Stomach (tissue), 9 donors: ENCODE measurements around the gene RPAP3. TPM values are rescaled to one million over a fixed set of nuclear protein-coding genes. Genes with fewer than 3 reads are reported as not detected.

Experiments
- DNase-seq, 2 donors: peaks; one replicate each; pipeline versions ENCODE4 v3.0.0 to v3.0.0-alpha.2; 2013 to 2019
- H3K27ac ChIP-seq, 5 donors: fragments of 200-600 bp in 4 of 5; sonication (generic) in 4 of 5; one replicate each; pipeline ENCODE4 v1.5.1; 2013 to 2019; ENCODE audit warnings: mild to moderate bottlenecking in 1 of 5, moderate library complexity in 1 of 5
- H3K27me3 ChIP-seq, 3 donors: fragments of 200-600 bp; sonication (generic); one replicate each; pipeline ENCODE4 v1.5.1; 2017 to 2019; ENCODE audit warnings: mixed run types in 1 of 3
- H3K36me3 ChIP-seq, 4 donors: fragments of 200-600 bp; sonication (generic); 1 replicate in 3 of 4; 2 replicates in 1 of 4; pipeline ENCODE4 v1.5.1; 2016 to 2019
- H3K4me1 ChIP-seq, 4 donors: fragments of 200-600 bp; sonication (generic); one replicate each; pipeline ENCODE4 v1.5.1; 2016 to 2019
- H3K4me3 ChIP-seq, 4 donors: fragments of 200-600 bp; sonication (generic) in 3 of 4; one replicate each; pipeline ENCODE4 v1.5.1; 2016 to 2019; ENCODE audit warnings: mild to moderate bottlenecking in 1 of 4
- H3K9me3 ChIP-seq, 4 donors: fragments of 200-600 bp; sonication (generic); one replicate each; pipeline ENCODE4 v1.5.1; 2016 to 2019
- EP300 ChIP-seq: sonication (generic); formaldehyde crosslinking; IDR thresholded peaks from one replicate; pipeline ENCODE4 v1.6.1; 2017; ENCODE audit warnings: antibody characterized with exemption
- POLR2A ChIP-seq, 4 donors: fragments of 450-650 bp; IDR thresholded peaks; one replicate each; pipeline ENCODE4 v1.6.1; 2016; ENCODE audit warnings: antibody characterized with exemption in 4 of 4, control low read depth in 2 of 4, mild to moderate bottlenecking in 1 of 4, moderate library complexity in 1 of 4
- POLR2AphosphoS5 ChIP-seq, 3 donors: sonication (generic); formaldehyde crosslinking; IDR thresholded peaks; one replicate each; pipeline ENCODE4 v1.6.1; 2016; ENCODE audit warnings: antibody characterized with exemption in 3 of 3
- WGBS, 5 donors: extraction: QIAGEN DNeasy Blood & Tissue Kit in 3 of 5; methylation state at CpG; one replicate each; pipeline versions ENCODE4 v1.1.5 to v1.1.7; 2013 to 2018; 5-methylcytosine and 5-hydroxymethylcytosine counted together
- intact Hi-C: fragments of 100-400 bp; cut with DNase I; formaldehyde crosslinking; loops from one replicate; pipeline ENCODE4 v1.15.1; 2023; ENCODE audit warnings: low total_unique reads
- polyA plus RNA-seq, 3 donors: library from polyadenylated mRNA; stranded (reverse); fragments of 200-250 nt; gene quantifications; one replicate each; pipeline ENCODE4 v1.2.3, GENCODE V29; 2013
- total RNA-seq, 5 donors: library from RNA; depleted of rRNA; stranded (reverse); fragments of >200 nt; gene quantifications; one replicate each; pipeline versions ENCODE4 v1.1.0 to v1.2.3, GENCODE V29; 2014 to 2016
- TF ChIP-seq, protein P1 (sequence below), 7 experiments: fragments of 450-650 bp in 4 of 7; fragments of 200-600 bp in 3 of 7; sonication (generic) in 3 of 7; IDR thresholded peaks; one replicate each; pipeline ENCODE4 v1.5.1; 2016 to 2019; ENCODE audit warnings: antibody characterized with exemption in 7 of 7, control low read depth in 2 of 7, mild to moderate bottlenecking in 1 of 7
- donor health status: healthy with polysubstance abuse.
- donor health status: Bipolar disorder and iron deficiency.
- donor health status: healthy.

RPAP3 gene
- total and polyA plus RNA-seq, 8 donors, result 3.5 to 47.4 (median 11.5) TPM

DNA sequence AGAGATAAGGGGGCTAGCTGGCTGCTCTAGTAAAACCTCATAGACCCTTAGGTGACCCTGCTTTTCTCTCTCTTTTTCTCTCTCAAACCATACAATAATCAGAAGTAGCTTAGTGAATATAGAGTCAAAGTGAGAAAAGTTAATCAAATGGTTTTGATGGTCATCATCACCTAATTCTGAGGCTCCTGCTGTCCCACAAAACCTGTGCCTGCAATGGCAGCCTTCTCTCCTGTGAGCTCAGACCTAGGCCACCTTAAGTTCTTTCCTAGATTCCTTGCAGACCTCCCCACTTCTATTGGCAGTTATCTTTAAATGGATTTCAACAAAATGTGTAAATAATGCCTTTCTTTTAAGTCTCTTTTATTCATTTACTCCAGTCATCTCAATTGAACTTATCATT lies 1.5 kb upstream of the RPAP3 start:
- no peak overlapping the region for H3K27ac ChIP-seq
- TF ChIP-seq POLR2AphosphoS5 (IDR thresholded peaks at IDR 0.05), result no peak
- no peak for TF ChIP-seq POLR2A (IDR thresholded peaks at IDR 0.05)
- TF ChIP-seq, protein P1, sequence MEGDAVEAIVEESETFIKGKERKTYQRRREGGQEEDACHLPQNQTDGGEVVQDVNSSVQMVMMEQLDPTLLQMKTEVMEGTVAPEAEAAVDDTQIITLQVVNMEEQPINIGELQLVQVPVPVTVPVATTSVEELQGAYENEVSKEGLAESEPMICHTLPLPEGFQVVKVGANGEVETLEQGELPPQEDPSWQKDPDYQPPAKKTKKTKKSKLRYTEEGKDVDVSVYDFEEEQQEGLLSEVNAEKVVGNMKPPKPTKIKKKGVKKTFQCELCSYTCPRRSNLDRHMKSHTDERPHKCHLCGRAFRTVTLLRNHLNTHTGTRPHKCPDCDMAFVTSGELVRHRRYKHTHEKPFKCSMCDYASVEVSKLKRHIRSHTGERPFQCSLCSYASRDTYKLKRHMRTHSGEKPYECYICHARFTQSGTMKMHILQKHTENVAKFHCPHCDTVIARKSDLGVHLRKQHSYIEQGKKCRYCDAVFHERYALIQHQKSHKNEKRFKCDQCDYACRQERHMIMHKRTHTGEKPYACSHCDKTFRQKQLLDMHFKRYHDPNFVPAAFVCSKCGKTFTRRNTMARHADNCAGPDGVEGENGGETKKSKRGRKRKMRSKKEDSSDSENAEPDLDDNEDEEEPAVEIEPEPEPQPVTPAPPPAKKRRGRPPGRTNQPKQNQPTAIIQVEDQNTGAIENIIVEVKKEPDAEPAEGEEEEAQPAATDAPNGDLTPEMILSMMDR (IDR thresholded peaks at IDR 0.05), result no peak
- TF ChIP-seq EP300, result no peak
- H3K27me3 ChIP-seq, result no peaks in the 10 kb centered on the region
- no peaks in the 10 kb centered on the region for H3K36me3 ChIP-seq
- intact Hi-C loops, result no loop called here
- H3K4me1 ChIP-seq, result peaks cover 7 to 46% (median 32%) of the 10 kb centered on the region in 4 donors
- no peaks in the 10 kb centered on the region for H3K9me3 ChIP-seq
- no peak for DNase-seq
- H3K4me3 ChIP-seq, result peak overlapping the region in 1 of 4 donors; percentile 80

- 0 to 2% (median 1%) methylated on average over 9 of the region's 9 CpGs for WGBS, 5 donors
- H3K27ac ChIP-seq, result peak overlapping the region; percentile 89 to 96 (median 92)
Measured at GRCh38 chr12:47705229-47705565, 633 bp downstream of the RPAP3 start.

GRCh38 chr12:47704719-47705118 lies 1.1 kb downstream of the RPAP3 start:
- intact Hi-C loops, result no loop called here
- WGBS, 5 donors, result 80 to 91% (median 87%) methylated on average over 9 of the region's 9 CpGs
- H3K4me1 ChIP-seq, result peaks cover 7 to 46% (median 32%) of the 10 kb centered on the region in 4 donors
- TF ChIP-seq POLR2A (IDR thresholded peaks at IDR 0.05), result no peak
- TF ChIP-seq POLR2AphosphoS5 (IDR thresholded peaks at IDR 0.05), result no peak
- no peak for TF ChIP-seq EP300
- TF ChIP-seq, protein P1 (IDR thresholded peaks at IDR 0.05), result no peak
- H3K27ac ChIP-seq, result no peak overlapping the region
- H3K36me3 ChIP-seq, result peaks cover 0 to 17% (median 15%) of the 10 kb centered on the region in 4 donors
- H3K9me3 ChIP-seq, result no peaks in the 10 kb centered on the region
- H3K4me3 ChIP-seq, result peak overlapping the region; percentile 66 to 100 (median 83)
- H3K27me3 ChIP-seq, result no peaks in the 10 kb centered on the region
- DNase-seq, result no peak

More at GRCh38 chr12:47705229-47705565, 633 bp downstream of the RPAP3 start:
- intact Hi-C loops, result no loop called here
- peaks cover 0 to 12% (median 10%) of the 10 kb centered on the region in 4 donors for H3K36me3 ChIP-seq
- H3K9me3 ChIP-seq, result no peaks in the 10 kb centered on the region
- DNase-seq, result no peak
- peaks cover 7 to 46% (median 32%) of the 10 kb centered on the region in 4 donors for H3K4me1 ChIP-seq
- no peak for TF ChIP-seq EP300
- TF ChIP-seq POLR2AphosphoS5 (IDR thresholded peaks at IDR 0.05), result no peak
- TF ChIP-seq, protein P1 (IDR thresholded peaks at IDR 0.05), result no peak
- H3K27me3 ChIP-seq, result no peaks in the 10 kb centered on the region
- H3K4me3 ChIP-seq, result peak overlapping the region; percentile 66 to 100 (median 83)

- intact Hi-C loops, result no loop called here
- Histone ChIP-seq H3K36me3 (peaks cover 3 to 51% (median 46%) of the 10 kb centered on the region in 4 donors), H3K4me3 (no peak overlapping the region), H3K27me3 (no peaks in the 10 kb centered on the region), H3K4me1 (peaks cover 7 to 23% (median 14%) of the 10 kb centered on the region in 4 donors), H3K9me3 (no peaks in the 10 kb centered on the region), H3K27ac (no peak overlapping the region)
- no peak for TF ChIP-seq POLR2AphosphoS5 (IDR thresholded peaks at IDR 0.05)
- no peak for TF ChIP-seq EP300
- 87 to 100% (median 93%) methylated on average over 2 of the region's 2 CpGs for whole genome bisulfite sequencing, 5 donors
- DNase-seq, result no peak
Measured at GRCh38 chr12:47700263-47700662, 5.6 kb downstream of the RPAP3 start.

DNA sequence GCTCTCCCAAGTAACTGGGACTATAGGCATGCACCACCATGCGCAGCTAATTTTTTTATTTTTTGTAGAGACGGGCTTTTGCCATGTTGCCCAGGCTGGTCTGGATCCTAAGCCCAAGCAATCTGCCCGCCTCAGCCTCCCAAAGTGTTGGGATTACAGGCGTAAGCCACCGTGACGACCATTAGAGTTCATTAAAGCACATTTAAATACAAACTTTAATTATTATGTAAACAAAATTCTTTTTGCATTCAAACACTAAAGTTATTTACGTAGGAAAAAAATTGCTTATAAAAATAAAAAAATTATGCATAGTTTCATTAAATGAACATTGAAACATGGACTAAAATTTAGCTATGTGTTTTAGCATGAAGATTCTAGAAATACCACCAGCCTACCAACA lies 7.2 kb downstream of the RPAP3 start:
- intact Hi-C loops, result no loop called here
- no peak overlapping the region for H3K27ac ChIP-seq
- WGBS, 5 donors, result 91 to 94% (median 93%) methylated on average over 7 of the region's 7 CpGs
- H3K4me1 ChIP-seq, result peaks cover 0 to 7% (median 0%) of the 10 kb centered on the region in 4 donors
- no peaks in the 10 kb centered on the region for H3K27me3 ChIP-seq
- no peaks in the 10 kb centered on the region for H3K9me3 ChIP-seq
- no peak overlapping the region for H3K4me3 ChIP-seq
- peaks cover 3 to 67% (median 56%) of the 10 kb centered on the region in 4 donors for H3K36me3 ChIP-seq
- DNase-seq, result no peak
- TF ChIP-seq POLR2A (IDR thresholded peaks at IDR 0.05), result no peak
- no peak for TF ChIP-seq POLR2AphosphoS5 (IDR thresholded peaks at IDR 0.05)
- TF ChIP-seq EP300, result no peak
- TF ChIP-seq, protein P1 (IDR thresholded peaks at IDR 0.05), result no peak
